SK-N-SH treated with all-trans-retinoic acid at 6 μM for 48 hours (cell line): ENCODE data around the gene LEFTY1.
"Not testable (repeated sequence)": the region's sequence is repeated elsewhere in the genome, so short reads cannot be mapped to it uniquely, and the experiment has no call there.

Experiments
- ATAC-seq: fragments of 200-7000 bp; cut with Tn5 transposase; 3 replicates; pipeline ENCODE4 v1.9.1; 2020; ENCODE audit warnings: mild to moderate bottlenecking, moderate library complexity
- BACH2 ChIP-seq: fragments of 250-450 bp; sonication (Bioruptor Pico); IDR thresholded peaks from 2 replicates; pipeline ENCODE4 v1.9.0; 2021; ENCODE audit warnings: mild to moderate bottlenecking, borderline replicate concordance
- CSDC2 ChIP-seq: fragments of 250-450 bp; sonication (Bioruptor Pico); IDR thresholded peaks from 2 replicates; pipeline ENCODE4 v1.5.0; 2020; ENCODE audit warnings: mild to moderate bottlenecking, moderate library complexity
- GLIS3 ChIP-seq: fragments of 250-450 bp; sonication (Bioruptor Pico); IDR thresholded peaks from 2 replicates; pipeline ENCODE4 v1.5.0; 2020; ENCODE audit warnings: mild to moderate bottlenecking, moderate library complexity
- ISL1 ChIP-seq: fragments of 250-450 bp; sonication (Bioruptor Pico); IDR thresholded peaks from 2 replicates; pipeline ENCODE4 v2.1.2; 2022; ENCODE audit warnings: mild to moderate bottlenecking, moderate library complexity
- OSR1 ChIP-seq: fragments of 250-450 bp; sonication (Bioruptor Pico); IDR thresholded peaks from 2 replicates; pipeline ENCODE4 v1.8.0; 2022; ENCODE audit warnings: moderate library complexity, mild to moderate bottlenecking, inconsistent platforms
- RARB ChIP-seq: fragments of 250-450 bp; sonication (Bioruptor Pico); IDR thresholded peaks from 2 replicates; pipeline ENCODE4 v1.8.0; 2021; ENCODE audit warnings: mild to moderate bottlenecking, moderate library complexity
- SNAI2 ChIP-seq: fragments of 250-450 bp; sonication (Bioruptor Pico); IDR thresholded peaks from 2 replicates; pipeline ENCODE4 v1.5.0; 2020; ENCODE audit warnings: mild to moderate bottlenecking, moderate library complexity
- TOX ChIP-seq: fragments of 250-450 bp; sonication (Bioruptor Pico); IDR thresholded peaks from 2 replicates; pipeline ENCODE4 v1.8.0; 2021; ENCODE audit warnings: mild to moderate bottlenecking, moderate library complexity, borderline replicate concordance
- ZFP3 ChIP-seq: fragments of 250-450 bp; sonication (Bioruptor Pico); IDR thresholded peaks from 2 replicates; pipeline ENCODE4 v1.5.0; 2020; ENCODE audit warnings: mild to moderate bottlenecking, moderate library complexity
- ZNF70 ChIP-seq: fragments of 450-650 bp; formaldehyde crosslinking; IDR thresholded peaks from 2 replicates; pipeline ENCODE4 v1.5.0; 2020; ENCODE audit warnings: mild to moderate bottlenecking, moderate library complexity
- ZNF8 ChIP-seq: fragments of 450-650 bp; formaldehyde crosslinking; IDR thresholded peaks from 2 replicates; pipeline ENCODE4 v1.5.0; 2020; ENCODE audit warnings: mild to moderate bottlenecking, moderate library complexity
- TF ChIP-seq, protein P1 (sequence below): fragments of 250-450 bp; sonication (Bioruptor Pico); IDR thresholded peaks from 2 replicates; pipeline ENCODE4 v1.8.0; 2020; ENCODE audit warnings: mild to moderate bottlenecking, moderate library complexity, borderline replicate concordance
- TF ChIP-seq, protein P2 (sequence below): fragments of 250-450 bp; sonication (Bioruptor Pico); IDR thresholded peaks from 2 replicates; pipeline ENCODE4 v1.8.0; 2021; ENCODE audit warnings: low read depth, mild to moderate bottlenecking, moderate library complexity, borderline replicate concordance
- TF ChIP-seq, protein P3 (sequence below): fragments of 250-450 bp; sonication (Bioruptor Pico); IDR thresholded peaks from 2 replicates; pipeline ENCODE4 v1.5.0; 2020; ENCODE audit warnings: mild to moderate bottlenecking, moderate library complexity
- TF ChIP-seq, protein P4 (sequence below): fragments of 250-450 bp; sonication (Bioruptor Pico); IDR thresholded peaks from 2 replicates; pipeline ENCODE4 v1.5.1; 2021; ENCODE audit warnings: mild to moderate bottlenecking, moderate library complexity
- TF ChIP-seq, protein P5 (sequence below): fragments of 250-450 bp; sonication (Bioruptor Pico); IDR thresholded peaks from 2 replicates; pipeline ENCODE4 v1.5.1; 2020; ENCODE audit warnings: low read depth, mild to moderate bottlenecking, moderate library complexity

The LEFTY1 gene

DNA sequence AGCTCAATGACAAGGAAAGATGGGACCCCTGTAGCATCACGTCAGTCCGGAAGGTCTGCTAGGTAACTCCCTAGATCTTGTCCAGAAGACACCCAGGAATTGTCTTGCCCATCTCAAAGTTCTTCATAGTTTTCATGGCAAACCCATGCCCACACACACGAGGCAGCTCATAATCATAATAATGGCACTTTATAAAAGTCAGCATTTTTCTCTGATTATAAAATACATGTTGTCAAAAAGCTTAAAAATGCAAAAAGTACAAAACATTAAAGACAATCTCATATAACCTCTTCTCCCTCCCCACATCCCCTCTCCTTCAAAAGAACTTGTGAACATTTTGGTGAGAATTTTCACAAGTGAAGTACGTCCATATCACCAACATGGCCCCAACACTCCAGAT is 48.2 kb downstream of the LEFTY1 start:
- ATAC-seq: no peak
- TF ChIP-seq TOX (no peak), SNAI2 (CRISPR knock-in tag) (no peak), OSR1 (CRISPR knock-in tag) (no peak), ZNF8 (CRISPR knock-in tag) (no peak), ZNF70 (CRISPR knock-in tag) (no peak)
- TF ChIP-seq, protein P1, sequence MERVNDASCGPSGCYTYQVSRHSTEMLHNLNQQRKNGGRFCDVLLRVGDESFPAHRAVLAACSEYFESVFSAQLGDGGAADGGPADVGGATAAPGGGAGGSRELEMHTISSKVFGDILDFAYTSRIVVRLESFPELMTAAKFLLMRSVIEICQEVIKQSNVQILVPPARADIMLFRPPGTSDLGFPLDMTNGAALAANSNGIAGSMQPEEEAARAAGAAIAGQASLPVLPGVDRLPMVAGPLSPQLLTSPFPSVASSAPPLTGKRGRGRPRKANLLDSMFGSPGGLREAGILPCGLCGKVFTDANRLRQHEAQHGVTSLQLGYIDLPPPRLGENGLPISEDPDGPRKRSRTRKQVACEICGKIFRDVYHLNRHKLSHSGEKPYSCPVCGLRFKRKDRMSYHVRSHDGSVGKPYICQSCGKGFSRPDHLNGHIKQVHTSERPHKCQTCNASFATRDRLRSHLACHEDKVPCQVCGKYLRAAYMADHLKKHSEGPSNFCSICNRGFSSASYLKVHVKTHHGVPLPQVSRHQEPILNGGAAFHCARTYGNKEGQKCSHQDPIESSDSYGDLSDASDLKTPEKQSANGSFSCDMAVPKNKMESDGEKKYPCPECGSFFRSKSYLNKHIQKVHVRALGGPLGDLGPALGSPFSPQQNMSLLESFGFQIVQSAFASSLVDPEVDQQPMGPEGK: no peak
- TF ChIP-seq, protein P2, sequence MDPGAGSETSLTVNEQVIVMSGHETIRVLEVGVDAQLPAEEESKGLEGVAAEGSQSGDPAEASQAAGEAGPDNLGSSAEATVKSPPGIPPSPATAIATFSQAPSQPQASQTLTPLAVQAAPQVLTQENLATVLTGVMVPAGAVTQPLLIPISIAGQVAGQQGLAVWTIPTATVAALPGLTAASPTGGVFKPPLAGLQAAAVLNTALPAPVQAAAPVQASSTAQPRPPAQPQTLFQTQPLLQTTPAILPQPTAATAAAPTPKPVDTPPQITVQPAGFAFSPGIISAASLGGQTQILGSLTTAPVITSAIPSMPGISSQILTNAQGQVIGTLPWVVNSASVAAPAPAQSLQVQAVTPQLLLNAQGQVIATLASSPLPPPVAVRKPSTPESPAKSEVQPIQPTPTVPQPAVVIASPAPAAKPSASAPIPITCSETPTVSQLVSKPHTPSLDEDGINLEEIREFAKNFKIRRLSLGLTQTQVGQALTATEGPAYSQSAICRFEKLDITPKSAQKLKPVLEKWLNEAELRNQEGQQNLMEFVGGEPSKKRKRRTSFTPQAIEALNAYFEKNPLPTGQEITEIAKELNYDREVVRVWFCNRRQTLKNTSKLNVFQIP (CRISPR knock-in tag): no peak

DNA sequence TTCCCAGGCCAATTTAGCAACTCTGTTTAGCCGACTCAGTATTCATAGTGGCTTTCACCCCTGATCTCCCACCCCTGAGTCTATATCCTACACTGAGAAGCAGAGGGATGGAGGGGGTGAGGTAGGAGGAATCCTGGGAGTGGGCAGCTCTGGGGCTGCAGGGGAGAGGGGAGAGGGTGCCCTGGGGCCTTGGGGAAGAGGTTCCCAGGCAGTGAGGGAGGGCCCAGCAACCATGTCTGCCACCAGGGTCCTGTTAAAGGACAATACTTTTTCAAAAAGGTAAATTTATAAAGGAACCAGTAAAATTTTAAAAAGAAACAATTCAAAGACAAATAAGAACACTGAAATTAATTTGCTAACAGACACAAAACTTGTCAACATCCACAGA is 48.7 kb downstream of the LEFTY1 start:
- TF ChIP-seq, protein P3, sequence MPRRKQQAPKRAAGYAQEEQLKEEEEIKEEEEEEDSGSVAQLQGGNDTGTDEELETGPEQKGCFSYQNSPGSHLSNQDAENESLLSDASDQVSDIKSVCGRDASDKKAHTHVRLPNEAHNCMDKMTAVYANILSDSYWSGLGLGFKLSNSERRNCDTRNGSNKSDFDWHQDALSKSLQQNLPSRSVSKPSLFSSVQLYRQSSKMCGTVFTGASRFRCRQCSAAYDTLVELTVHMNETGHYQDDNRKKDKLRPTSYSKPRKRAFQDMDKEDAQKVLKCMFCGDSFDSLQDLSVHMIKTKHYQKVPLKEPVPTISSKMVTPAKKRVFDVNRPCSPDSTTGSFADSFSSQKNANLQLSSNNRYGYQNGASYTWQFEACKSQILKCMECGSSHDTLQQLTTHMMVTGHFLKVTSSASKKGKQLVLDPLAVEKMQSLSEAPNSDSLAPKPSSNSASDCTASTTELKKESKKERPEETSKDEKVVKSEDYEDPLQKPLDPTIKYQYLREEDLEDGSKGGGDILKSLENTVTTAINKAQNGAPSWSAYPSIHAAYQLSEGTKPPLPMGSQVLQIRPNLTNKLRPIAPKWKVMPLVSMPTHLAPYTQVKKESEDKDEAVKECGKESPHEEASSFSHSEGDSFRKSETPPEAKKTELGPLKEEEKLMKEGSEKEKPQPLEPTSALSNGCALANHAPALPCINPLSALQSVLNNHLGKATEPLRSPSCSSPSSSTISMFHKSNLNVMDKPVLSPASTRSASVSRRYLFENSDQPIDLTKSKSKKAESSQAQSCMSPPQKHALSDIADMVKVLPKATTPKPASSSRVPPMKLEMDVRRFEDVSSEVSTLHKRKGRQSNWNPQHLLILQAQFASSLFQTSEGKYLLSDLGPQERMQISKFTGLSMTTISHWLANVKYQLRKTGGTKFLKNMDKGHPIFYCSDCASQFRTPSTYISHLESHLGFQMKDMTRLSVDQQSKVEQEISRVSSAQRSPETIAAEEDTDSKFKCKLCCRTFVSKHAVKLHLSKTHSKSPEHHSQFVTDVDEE (CRISPR knock-in tag): no peak
- TF ChIP-seq, protein P4, sequence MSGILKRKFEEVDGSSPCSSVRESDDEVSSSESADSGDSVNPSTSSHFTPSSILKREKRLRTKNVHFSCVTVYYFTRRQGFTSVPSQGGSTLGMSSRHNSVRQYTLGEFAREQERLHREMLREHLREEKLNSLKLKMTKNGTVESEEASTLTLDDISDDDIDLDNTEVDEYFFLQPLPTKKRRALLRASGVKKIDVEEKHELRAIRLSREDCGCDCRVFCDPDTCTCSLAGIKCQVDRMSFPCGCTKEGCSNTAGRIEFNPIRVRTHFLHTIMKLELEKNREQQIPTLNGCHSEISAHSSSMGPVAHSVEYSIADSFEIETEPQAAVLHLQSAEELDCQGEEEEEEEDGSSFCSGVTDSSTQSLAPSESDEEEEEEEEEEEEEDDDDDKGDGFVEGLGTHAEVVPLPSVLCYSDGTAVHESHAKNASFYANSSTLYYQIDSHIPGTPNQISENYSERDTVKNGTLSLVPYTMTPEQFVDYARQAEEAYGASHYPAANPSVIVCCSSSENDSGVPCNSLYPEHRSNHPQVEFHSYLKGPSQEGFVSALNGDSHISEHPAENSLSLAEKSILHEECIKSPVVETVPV (CRISPR knock-in tag): no peak
- no peak for TF ChIP-seq GLIS3 (CRISPR knock-in tag)
- no peak for TF ChIP-seq OSR1 (CRISPR knock-in tag)
- TF ChIP-seq, protein P1: no peak
- no peak for TF ChIP-seq RARB
- no peak for TF ChIP-seq ZNF8 (CRISPR knock-in tag)
- no peak for TF ChIP-seq ISL1 (CRISPR knock-in tag)
- no peak for TF ChIP-seq BACH2
- no peak for ATAC-seq

- no peak for ATAC-seq
- TF ChIP-seq, protein P5, sequence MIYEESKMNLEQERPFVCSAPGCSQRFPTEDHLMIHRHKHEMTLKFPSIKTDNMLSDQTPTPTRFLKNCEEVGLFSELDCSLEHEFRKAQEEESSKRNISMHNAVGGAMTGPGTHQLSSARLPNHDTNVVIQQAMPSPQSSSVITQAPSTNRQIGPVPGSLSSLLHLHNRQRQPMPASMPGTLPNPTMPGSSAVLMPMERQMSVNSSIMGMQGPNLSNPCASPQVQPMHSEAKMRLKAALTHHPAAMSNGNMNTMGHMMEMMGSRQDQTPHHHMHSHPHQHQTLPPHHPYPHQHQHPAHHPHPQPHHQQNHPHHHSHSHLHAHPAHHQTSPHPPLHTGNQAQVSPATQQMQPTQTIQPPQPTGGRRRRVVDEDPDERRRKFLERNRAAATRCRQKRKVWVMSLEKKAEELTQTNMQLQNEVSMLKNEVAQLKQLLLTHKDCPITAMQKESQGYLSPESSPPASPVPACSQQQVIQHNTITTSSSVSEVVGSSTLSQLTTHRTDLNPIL (CRISPR knock-in tag): no peak
- TF ChIP-seq TOX (no peak), ZFP3 (CRISPR knock-in tag) (no peak), RARB (no peak), CSDC2 (CRISPR knock-in tag) (no peak)
- TF ChIP-seq, protein P3 (CRISPR knock-in tag): no peak
- TF ChIP-seq, all 23 proteins: peak for 0
Observed at GRCh38 chr1:225838793-225839192, 50.2 kb downstream of the LEFTY1 start.

DNA sequence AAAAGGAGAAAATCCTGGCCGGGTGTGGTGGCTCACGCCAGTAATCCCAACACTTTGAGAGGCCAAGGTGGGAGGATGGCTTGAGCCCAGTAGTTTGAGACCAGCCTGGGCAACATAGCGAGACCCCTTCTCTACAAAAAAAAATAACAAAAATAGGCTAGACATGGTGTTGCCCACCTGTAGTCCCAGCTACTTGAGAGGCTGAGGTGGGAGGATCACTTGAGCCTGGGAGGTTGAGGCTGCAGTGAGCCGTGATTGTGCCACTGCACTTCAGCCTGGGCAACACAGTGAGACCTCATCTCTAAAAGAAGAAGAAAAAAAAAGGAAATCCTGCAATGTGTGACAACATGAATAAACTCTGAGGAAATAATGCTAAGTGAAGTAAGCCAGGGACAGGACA is 52.6 kb downstream of the LEFTY1 start:
- not testable (repeated sequence) for ATAC-seq
